ENCODE measurements around the gene PRUNE2.

Gene PRUNE2

GRCh38 chr9:76591256-76591950 lies 314.5 kb downstream of the PRUNE2 start:
- no peak for DNase-seq

DNA sequence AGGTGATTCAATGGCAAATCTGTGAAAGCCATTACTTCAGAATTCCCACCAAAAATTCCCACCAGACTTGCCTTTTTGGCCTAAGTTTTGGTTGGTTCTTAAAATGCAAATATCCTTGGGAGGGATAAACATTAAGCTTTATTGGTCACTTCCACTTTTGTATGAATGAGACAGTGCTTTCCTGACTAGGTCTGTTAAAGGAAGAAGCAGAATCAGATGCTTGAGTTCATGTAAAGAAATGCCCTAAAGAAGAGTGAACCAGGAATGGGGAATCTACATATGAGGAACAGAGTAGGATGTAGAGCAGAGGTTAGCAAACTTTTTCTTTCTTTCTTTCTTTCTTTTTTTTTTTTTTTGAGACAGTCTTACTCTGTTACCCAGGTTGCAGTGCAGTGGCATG lies 317.6 kb downstream of the PRUNE2 start:
- DNase-seq, result no peak

- DNase-seq, result no peak
These were observed 319.3 kb downstream of the PRUNE2 start for GRCh38 chr9:76586390-76587314.

DNA sequence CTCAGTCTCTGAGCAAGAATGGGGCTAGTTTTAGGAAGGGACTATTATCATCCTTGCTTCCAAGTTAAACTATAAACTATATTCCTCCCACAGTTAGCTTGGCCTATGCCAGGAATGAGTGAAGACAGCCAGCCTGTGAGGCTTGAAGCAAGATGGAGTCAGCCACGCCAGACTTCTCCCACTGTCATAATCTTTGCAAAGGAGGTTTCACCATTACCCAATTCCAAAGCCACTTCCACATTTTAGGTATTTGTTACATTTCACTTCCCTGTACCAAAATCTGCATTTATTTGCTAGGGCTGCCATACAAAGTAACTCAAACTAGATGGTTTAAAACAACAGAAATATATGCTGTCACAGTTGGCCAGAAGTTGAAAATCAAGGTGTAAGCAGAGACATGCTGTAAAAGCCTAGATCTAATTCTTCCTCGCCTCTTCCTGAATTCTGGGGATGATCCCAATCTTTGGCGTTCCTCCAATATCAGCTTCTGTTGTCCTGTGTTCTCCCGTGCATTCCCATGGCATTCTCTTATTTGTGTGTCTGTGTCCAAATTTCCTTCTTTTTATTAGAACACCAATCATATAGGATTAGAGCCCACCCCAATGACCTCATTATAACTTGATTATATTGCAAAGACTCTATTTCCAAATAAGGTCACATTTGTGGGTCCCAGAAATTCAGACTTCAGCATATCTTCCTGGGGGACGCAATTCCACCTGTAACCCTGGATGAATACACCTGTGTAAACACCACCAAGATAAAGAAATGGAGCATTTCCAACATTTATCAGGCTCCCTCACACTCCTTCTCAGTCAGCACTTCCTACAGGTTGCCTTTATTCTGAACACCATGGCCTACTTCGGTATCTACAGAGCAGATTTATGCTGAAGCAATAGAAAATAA lies 320.2 kb downstream of the PRUNE2 start:
- no peak for DNase-seq

DNA sequence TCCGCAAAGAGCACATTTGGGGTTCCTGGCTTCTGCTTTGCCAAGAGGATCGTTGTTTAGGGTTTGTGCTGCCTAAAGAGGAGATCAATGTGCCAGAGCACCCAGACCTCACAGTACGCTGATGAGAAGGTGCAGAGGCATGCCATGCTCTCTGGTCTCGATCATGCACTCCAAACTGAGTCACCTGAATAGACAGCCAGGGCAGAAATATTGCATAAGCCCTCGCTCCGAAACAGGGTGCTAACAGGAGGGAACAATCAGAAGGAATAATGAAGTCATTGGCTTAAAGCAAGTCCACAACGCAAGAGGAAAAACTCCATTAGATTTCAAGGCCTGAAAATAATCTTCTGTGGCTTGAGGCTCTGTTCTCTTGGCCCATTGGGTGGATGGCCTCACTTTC lies 322.7 kb downstream of the PRUNE2 start:
- no peak for DNase-seq

DNA sequence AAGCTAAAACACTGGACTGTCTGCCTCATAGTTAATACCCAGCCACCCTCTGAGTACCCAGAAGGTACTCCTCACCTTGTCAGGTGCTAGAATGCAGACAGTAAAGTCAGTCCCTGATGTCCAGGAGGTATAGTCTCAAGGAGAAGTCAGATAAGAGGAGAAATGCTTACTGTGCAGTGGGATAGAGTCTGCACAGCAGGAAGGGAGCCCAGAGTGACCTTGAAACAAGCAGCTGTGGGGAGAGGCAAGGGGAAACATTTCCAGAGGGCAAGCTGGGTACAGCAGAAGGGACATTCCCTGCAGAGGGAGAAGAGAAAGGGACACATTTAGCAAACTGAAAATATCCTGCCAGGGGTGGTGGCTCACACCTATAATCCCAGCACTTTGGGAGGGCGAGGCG lies 324.2 kb downstream of the PRUNE2 start:
- DNase-seq, result no peak

GRCh38 chr9:76580820-76581219 lies 325.1 kb downstream of the PRUNE2 start:
- no peak for DNase-seq

DNA sequence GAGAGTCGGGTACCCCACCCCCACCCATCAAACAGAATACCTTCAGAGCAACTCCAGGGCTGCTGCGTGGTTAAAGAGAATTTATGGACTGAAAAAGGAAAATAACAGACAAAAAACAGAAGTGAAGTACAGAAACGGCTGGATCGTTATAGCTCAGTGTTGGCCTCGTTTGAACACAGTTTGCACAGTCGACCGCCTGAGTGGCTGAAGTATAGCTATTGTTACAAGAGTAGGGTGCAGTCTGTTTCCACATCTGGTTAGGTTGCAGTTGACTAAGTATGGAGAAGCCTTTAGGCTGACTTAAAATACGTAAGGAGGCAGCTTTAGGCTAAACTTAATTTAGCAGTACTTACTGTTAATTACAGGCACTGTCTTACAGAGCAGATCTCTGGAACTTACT lies 325.7 kb downstream of the PRUNE2 start:
- DNase-seq, result no peak

GRCh38 chr9:76576344-76576743 lies 329.6 kb downstream of the PRUNE2 start:
- no peak for DNase-seq

DNA sequence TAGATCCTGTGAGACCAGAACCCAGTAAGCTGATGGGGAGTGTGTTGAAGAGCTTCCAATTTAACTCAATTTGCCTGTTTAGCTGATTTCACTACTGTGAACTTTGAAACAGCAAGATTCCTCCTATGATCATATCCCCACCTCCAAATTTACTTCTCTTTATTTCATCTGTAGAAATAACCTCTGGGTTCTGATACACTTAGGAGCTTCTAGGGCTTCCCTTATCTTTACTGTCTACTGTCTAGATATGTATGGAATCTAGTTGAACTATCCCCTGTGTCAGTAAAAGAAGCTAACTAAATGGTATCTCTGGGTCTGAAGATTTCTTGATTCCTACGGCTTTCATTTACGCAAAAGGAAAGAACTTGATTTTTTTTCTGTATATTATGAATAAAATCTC lies 330.2 kb downstream of the PRUNE2 start:
- DNase-seq, result no peak

DNA sequence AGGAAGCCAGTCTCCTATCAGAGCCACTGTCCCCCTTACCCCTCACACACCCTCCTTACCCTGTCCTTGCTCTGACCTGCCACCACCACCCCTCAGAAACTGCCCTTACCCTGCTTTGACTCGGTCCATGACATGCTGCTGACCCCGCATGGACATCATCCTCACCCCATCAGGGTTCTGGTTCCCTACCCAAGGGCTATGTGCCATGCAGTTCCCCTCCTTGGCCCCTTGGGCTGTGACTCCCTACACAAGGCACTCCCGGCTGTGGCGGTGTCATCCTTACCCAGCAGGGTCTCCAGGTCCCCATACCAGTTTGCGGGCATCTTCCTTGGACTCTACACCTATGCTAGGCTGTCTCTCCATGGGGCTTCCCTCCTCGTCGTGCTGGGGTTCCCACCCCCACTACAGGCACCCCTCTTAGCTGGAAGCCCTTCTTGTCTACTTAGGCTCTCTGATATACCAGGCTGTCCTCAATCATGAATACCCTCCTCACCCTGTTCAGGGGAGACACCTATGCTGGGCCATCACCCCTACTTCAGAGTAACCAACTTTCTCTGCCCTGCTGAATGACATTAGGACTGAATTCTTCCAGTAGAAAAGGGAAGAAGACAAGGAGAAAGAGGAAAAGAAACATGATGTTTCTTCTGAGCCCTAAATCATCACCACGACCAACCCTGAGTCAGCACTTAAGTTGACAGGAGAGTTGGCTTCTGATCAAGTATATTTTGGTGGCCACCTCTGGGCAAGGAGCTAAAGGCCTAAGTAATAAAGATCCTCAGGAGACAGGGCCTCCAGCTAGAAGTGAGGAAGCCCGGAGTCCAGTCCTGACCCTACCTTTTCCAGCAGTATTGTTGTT lies 331.8 kb downstream of the PRUNE2 start:
- no peak for DNase-seq

DNA sequence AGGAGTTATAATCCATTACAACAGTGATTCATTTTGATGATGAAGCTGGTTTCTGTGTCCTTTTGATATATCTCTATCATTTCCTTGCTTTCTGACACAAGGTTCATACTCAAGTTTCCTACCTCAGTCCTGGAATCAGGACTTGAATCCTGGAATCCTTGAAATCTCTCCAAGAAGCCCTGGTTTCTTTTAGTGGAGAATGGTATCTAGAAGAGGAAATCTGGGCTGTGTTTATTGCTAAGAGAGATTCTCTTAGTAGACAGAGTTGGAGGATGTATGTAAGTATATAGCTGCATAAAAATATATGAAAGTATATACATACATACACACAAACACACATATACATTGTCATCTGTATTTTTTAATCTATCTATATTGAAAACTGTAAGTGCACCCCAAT lies 332.5 kb downstream of the PRUNE2 start:
- DNase-seq, result no peak

GRCh38 chr9:76572151-76572550 lies 333.8 kb downstream of the PRUNE2 start:
- DNase-seq, result no peak

DNA sequence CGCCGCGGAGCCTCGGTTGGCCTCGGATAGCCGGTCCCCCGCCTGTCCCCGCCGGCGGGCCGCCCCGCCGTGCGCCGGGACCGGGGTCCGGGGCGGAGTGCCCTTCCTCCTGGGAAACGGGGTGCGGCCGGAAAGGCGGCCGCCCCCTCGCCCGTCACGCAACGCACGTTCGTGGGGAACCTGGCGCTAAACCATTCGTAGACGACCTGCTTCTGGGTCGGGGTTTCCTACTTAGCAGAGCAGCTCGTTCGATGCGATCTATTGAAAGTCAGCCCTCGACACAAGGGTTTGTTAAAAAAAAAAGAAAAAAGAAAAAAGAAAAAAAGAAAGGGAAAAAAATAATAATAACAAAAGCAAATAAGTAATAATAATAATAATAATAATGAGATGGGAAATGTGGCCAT lies 334.2 kb downstream of the PRUNE2 start:
- no peak for DNase-seq

DNA sequence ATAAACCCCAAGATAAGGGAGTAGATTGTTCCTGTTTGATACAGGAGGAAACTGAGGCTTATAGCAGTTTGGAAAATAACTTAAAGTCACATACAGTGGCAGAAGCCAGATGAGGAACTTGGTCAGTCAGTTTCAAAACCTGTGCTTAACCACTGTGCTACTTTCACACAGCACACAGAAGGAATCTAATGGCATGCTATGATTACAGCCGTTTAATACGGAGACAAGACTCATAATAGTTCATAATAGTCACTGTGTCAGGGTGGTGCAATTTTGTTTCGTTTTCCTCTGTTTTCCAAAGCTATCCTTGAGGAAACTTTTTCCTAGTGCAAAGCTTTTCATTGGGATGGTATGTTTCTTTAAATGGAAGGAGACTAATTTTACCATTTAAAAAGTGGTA lies 334.6 kb downstream of the PRUNE2 start:
- no peak for DNase-seq

DNA sequence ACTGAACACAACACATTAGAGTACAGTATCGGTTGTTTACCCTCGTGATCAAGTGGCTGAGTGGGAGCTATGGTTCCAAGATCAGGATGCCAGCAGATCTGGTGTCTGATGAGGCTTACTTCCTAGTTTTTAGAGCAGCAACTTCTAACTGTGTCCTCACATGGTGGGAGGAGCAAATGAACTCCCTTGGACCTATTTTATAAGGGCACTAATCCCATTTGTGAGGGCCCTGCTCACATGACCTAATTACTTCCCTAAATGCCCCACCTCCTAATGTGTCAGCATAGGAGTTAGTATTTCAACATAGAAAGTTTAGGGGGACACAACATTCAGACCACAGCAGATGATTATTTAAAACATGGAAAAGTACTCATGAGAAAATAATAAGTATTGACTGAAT lies 335.1 kb downstream of the PRUNE2 start:
- no peak for DNase-seq

GRCh38 chr9:76567086-76567485 lies 338.8 kb downstream of the PRUNE2 start:
- DNase-seq, result no peak

- no peak for DNase-seq
These were observed 341.6 kb downstream of the PRUNE2 start for GRCh38 chr9:76564297-76564696.

- no peak for DNase-seq
These were observed 343.4 kb downstream of the PRUNE2 start for GRCh38 chr9:76562511-76562911.

DNA sequence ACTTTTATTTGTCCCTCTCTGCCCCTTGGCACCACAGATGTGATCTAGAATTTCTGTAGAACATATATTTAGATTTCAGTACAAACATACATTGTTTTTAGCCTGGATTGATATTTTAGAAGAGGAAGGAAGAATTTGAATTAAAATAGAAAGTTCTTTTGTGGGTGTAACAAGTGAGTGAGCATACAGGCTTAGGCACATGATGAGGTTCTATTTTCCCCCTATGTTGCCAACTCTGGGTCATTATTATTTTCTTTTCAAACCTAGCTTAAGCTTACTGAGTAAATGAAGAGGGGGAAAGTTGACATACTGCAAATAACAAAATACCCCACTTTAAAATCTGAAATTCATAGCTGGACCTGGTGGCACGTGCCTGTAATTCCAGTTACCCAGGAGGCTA lies 344.0 kb downstream of the PRUNE2 start:
- DNase-seq, result no peak

Data from NCI-H1694 (cell line).